Measurements from ENCODE around the gene TGM6. TPM values are rescaled to one million over a fixed set of nuclear protein-coding genes. Genes with fewer than 3 reads are reported as not detected.

The TGM6 gene
- total RNA-seq, result not detected
- polyA plus RNA-seq, result not detected
- long read RNA-seq, donor 1, result 0 reads
- long read RNA-seq, donor 2, result 0 reads

DNA sequence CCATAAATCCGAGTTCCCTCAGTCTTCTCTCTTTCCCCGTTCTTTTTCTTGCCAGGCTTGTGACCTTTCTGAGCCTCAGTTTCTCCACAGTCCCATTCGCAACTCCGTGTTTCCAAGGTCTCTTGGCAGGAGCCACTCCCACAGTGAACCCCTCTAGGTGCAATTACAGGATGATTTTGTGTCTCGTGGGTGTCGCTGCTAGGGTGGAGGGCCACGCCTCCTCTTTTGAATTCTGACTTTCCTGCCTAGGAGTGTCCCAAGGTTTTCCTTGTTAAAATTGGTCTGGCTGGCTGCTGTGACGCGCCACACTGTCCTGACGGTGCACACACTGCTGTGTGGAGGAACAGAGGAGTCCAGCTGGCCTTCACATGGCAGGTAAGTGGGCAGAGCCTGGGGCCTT, at the start of gene TGM6:
Gene TGM6, plus strand, starts transcription at position 301 of the 400 bp plus-strand sequence. Its CDS starts 68 bp downstream, at position 369.
- Histone ChIP-seq H3K9me3 (no peaks in the 10 kb centered on the region), H3K4me3 (no peak within 1 kb of the TSS), H3K27me3 (replicated peaks in 1 of 7) (peaks cover 0 to 29% (median 0%) of the 10 kb centered on the region in 7 donors), H3K36me3 (no peaks in the 10 kb centered on the region), H3K27ac (no peak within 1 kb of the TSS), H3K4me1 (peaks cover 0 to 13% (median 6%) of the 10 kb centered on the region in 6 donors)
- TF ChIP-seq POLR2A (IDR thresholded peaks at IDR 0.05) (no peak), CTCF (IDR thresholded peaks at IDR 0.05 in 8 of 11, conservative IDR thresholded peaks at IDR 0.05 in 3 of 11) (no peak), POLR2AphosphoS5 (IDR thresholded peaks at IDR 0.05) (no peak)
- WGBS, 5 donors, result 81 to 84% (median 81%) methylated on average over 10 of the region's 10 CpGs
- DNase-seq, result no peak
- intact Hi-C loops (cut with DNase I; ENCODE audit: low total_unique reads), result no loop called here

DNA sequence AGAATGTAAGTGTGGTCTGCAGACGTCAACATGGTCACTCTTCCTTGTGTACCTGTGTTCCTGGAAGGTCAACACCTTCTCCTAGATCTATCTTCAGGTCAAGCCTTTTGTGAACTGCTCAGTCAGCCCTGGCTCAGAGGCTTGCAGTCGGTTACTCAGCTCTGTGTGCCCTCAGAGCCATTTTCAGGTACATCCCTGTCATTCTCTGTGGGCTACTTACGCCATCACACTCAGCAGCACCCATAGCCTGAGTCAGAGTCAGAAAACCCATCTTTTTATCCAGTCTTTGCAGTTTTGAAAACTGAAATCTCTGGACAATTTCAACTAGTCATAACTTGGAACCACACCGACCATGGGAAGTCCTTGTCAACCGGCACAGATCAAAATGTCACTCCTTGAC, 49.6 kb upstream of the TGM6 start:
- no peak overlapping the region for H3K27ac ChIP-seq
- peaks cover 0 to 16% (median 0%) of the 10 kb centered on the region in 7 donors for H3K27me3 ChIP-seq (replicated peaks in 1 of 7)
- H3K4me1 ChIP-seq, result peaks cover 0 to 6% (median 0%) of the 10 kb centered on the region in 6 donors
- 78 to 93% (median 83%) methylated on average over 5 of the region's 5 CpGs for WGBS, 5 donors
- intact Hi-C loops (cut with DNase I; ENCODE audit: low total_unique reads), result no loop called here
- DNase-seq, result no peak
- H3K36me3 ChIP-seq, result no peaks in the 10 kb centered on the region
- H3K9me3 ChIP-seq, result no peaks in the 10 kb centered on the region
- H3K4me3 ChIP-seq, result no peak overlapping the region
- TF ChIP-seq CTCF (IDR thresholded peaks at IDR 0.05 in 8 of 11, conservative IDR thresholded peaks at IDR 0.05 in 3 of 11) (no peak), POLR2AphosphoS5 (IDR thresholded peaks at IDR 0.05) (no peak), POLR2A (IDR thresholded peaks at IDR 0.05) (no peak)

DNA sequence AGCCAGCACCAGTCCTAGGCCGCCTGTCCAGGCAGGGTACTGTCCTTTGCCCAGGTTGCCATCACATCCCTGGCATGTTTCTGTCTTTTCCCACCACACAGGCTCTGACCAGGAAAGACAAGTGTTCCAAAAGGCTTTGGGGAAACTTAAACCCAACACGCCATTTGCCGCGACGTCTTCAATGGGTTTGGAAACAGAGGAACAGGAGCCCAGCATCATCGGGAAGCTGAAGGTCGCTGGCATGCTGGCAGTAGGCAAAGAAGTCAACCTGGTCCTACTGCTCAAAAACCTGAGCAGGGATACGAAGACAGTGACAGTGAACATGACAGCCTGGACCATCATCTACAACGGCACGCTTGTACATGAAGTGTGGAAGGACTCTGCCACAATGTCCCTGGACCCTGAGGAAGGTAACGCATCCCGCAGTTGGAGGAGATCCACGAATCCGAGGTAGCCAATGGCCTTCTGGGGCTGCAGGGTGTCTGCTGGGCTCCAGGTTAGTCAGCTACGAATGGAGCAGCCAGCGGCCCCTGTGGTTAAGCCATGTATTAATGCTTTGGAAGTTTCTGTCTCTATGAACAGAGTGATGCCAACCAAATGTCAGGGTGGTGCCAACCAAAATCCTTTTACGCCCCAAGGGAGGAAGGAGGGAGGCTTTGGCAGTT, 48.7 kb upstream of the TGM6 start:
- no peak for DNase-seq
- Histone ChIP-seq H3K27ac (no peak overlapping the region), H3K9me3 (no peaks in the 10 kb centered on the region), H3K4me1 (peaks cover 0 to 6% (median 0%) of the 10 kb centered on the region in 6 donors), H3K27me3 (replicated peaks in 1 of 7) (peaks cover 0 to 11% (median 0%) of the 10 kb centered on the region in 7 donors), H3K36me3 (no peaks in the 10 kb centered on the region), H3K4me3 (no peak overlapping the region)
- WGBS, 5 donors, result 87 to 94% (median 91%) methylated on average over 17 of the region's 17 CpGs
- TF ChIP-seq POLR2AphosphoS5 (IDR thresholded peaks at IDR 0.05), result no peak
- no peak for TF ChIP-seq POLR2A (IDR thresholded peaks at IDR 0.05)
- TF ChIP-seq CTCF (IDR thresholded peaks at IDR 0.05 in 8 of 11, conservative IDR thresholded peaks at IDR 0.05 in 3 of 11), result no peak
- intact Hi-C loops (cut with DNase I; ENCODE audit: low total_unique reads), result no loop called here

DNA sequence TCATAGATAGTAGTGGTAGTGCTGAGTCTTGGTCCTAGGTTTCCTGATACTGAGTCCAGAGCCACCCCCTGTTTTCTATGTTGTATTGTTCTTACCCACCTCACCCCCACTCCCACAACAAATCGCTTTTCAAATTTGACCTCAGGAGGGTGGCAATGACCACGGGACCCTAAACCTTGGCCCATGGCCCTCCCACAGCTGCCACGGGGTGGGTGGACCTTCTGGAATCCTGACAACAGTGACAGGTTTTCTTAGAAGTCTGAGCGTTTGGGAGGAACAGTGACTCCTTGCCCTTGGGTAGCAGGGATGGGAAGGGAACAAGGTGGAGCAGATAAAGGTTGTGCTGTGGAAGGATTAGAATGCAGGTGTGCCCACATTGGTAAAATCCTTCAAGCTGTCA, 48.0 kb upstream of the TGM6 start:
- no peak for TF ChIP-seq CTCF (IDR thresholded peaks at IDR 0.05 in 8 of 11, conservative IDR thresholded peaks at IDR 0.05 in 3 of 11)
- TF ChIP-seq POLR2AphosphoS5 (IDR thresholded peaks at IDR 0.05), result no peak
- no peak for TF ChIP-seq POLR2A (IDR thresholded peaks at IDR 0.05)
- no peak for DNase-seq
- intact Hi-C loops (cut with DNase I; ENCODE audit: low total_unique reads), result no loop called here
- no peak overlapping the region for H3K4me3 ChIP-seq
- no peaks in the 10 kb centered on the region for H3K9me3 ChIP-seq
- H3K4me1 ChIP-seq, result peaks cover 0 to 6% (median 0%) of the 10 kb centered on the region in 6 donors
- 62 to 74% (median 69%) methylated on average over 4 of the region's 4 CpGs for WGBS, 5 donors
- no peak overlapping the region for H3K27ac ChIP-seq
- H3K36me3 ChIP-seq, result no peaks in the 10 kb centered on the region
- H3K27me3 ChIP-seq (replicated peaks in 1 of 7), result peaks cover 0 to 9% (median 0%) of the 10 kb centered on the region in 7 donors

All from spleen (tissue), 13 donors.